AG09309 (cell line): ENCODE measurements around the gene ANKRD60.

Experiments used
- DNase-seq: peaks from one replicate; pipeline ENCODE4 v3.0.0-alpha.2; 2010; ENCODE audit warnings: low read depth
- H3K4me3 ChIP-seq: 2 replicates; pipeline ENCODE4 v1.5.1; 2011; ENCODE audit warnings: mild to moderate bottlenecking, low read depth, low read length, moderate library complexity; ENCODE audit not compliant: control insufficient read depth
- TF ChIP-seq, protein P1 (sequence below): IDR thresholded peaks from 2 replicates; pipeline ENCODE4 v1.5.1; 2011; ENCODE audit warnings: mild to moderate bottlenecking, low read depth, low read length, inconsistent platforms; ENCODE audit not compliant: insufficient read depth, control insufficient read depth; ENCODE audit errors: missing control alignments

The ANKRD60 gene

DNA sequence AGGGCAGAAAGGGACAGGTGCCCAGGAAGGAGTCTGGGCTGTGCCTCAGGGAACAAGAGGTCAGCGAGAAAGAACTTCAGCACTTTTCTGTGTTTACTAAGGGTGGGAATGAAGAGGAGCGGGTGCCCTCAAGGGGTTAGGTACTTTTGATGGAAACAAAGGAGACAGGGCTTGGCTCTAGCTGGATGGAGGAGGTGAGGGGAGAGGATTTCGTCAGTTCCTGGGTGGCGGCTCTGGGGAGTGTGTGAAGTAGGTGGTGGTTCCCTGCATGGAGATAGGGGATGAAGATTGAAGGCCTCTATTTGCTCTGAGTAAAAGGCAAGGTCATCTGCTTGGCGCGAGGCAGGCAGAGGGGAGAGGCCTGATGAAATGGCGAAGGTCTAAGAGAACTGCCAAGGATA, 40.0 kb upstream of the ANKRD60 start:
- no peak overlapping the region for H3K4me3 ChIP-seq
- TF ChIP-seq, protein P1, sequence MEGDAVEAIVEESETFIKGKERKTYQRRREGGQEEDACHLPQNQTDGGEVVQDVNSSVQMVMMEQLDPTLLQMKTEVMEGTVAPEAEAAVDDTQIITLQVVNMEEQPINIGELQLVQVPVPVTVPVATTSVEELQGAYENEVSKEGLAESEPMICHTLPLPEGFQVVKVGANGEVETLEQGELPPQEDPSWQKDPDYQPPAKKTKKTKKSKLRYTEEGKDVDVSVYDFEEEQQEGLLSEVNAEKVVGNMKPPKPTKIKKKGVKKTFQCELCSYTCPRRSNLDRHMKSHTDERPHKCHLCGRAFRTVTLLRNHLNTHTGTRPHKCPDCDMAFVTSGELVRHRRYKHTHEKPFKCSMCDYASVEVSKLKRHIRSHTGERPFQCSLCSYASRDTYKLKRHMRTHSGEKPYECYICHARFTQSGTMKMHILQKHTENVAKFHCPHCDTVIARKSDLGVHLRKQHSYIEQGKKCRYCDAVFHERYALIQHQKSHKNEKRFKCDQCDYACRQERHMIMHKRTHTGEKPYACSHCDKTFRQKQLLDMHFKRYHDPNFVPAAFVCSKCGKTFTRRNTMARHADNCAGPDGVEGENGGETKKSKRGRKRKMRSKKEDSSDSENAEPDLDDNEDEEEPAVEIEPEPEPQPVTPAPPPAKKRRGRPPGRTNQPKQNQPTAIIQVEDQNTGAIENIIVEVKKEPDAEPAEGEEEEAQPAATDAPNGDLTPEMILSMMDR, result no peak
- no peak for DNase-seq

DNA sequence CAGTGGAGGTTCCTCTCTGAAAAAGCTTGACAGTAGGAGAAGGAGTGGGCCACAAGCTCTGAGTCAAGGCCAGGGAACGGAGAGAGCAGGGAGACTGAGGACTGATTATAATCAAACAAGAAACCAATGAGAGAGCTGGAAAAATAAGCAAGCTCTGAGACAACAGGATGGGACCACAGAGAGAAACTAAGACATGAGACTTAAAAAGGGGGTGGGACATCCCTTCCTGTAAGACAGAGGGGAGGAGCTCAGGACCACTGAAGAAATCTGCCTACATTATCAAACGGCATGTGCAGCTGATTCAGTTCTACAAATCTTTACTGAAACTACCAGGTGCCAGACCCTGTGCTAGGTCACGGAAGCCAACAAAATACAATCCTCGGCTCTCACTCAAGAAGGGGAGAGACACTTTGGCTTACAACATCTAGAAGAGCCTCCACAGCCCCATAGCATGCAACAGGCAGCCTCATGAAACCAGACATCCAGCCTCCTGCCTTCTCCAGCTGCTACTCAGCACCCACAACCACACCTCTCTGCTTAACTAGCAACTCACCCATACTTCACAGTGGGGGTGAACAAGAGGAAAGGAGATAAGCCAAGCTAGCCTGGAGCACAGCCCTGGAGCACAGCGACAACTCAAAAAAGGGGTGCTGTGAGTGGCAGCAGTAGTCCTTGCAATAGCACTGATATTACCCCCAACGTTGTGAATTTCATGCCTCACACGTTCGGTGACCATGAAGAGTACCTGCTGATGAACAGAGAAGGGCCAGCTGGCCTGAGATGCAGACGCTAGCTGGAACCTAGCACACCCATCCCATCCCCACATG, 39.1 kb upstream of the ANKRD60 start:
- no peak for DNase-seq
- H3K4me3 ChIP-seq, result no peak overlapping the region
- TF ChIP-seq, protein P1, result no peak

DNA sequence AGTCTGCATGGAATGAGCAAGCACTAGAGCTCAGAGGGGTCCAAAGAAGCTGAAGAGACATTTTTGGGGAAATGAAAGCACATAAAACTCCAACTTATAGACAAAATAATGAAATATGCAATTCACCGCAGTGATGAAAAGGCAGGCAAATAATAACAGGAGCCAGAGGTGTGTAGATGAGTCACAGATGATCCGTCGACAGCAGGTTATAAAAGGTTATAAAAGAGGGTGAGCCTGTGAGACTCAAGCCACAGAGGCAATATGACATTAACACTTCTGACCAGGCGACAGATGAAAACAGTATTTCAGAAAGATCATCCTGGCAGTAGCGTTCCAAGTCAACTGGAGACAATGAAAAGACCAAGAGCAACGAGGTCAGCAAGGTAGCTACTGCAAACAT, 35.8 kb upstream of the ANKRD60 start:
- H3K4me3 ChIP-seq, result no peak overlapping the region
- DNase-seq, result no peak

DNA sequence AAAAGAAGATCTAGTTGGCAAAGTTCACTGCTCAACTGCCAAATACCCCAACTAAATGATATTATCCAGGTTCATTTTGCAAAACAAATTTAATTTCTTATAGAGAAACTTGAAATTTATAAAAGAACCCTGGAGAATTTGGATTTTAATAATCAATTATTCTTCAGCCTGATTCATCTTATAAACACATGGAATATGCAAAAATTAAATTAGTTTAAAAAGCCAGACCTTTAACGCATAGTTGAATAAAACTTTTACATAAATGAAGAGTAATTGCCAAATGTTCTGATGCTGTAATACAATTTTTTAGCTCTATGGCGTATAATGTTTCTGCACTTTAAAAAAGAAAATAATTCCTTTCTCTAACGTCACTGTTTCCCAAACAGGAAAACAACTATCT, 33.2 kb upstream of the ANKRD60 start:
- no peak for DNase-seq
- TF ChIP-seq, protein P1, result no peak
- H3K4me3 ChIP-seq, result no peak overlapping the region

More for the DNA sequence above, 35.8 kb upstream of the ANKRD60 start:
- TF ChIP-seq, protein P1, result no peak

DNA sequence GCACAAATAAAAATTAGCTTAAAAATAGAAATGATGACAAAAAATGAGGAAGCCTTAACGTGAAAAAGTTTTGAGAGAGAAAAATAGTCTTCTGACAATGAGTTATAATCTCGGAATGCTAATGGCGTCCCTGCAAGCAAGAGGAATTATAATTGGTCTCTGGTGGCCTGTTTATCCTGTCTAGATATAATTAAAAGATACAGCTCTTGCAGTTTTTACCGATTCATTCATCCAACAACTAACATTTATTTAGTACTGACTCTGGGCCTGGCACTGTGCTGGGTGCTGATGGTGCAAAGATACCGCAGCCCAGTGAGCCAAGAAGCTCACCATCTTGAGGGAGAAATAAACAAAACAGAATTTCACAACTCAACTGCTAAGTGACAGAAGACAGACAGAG, 31.6 kb upstream of the ANKRD60 start:
- TF ChIP-seq, protein P1, result no peak
- no peak for DNase-seq
- H3K4me3 ChIP-seq, result no peak overlapping the region

DNA sequence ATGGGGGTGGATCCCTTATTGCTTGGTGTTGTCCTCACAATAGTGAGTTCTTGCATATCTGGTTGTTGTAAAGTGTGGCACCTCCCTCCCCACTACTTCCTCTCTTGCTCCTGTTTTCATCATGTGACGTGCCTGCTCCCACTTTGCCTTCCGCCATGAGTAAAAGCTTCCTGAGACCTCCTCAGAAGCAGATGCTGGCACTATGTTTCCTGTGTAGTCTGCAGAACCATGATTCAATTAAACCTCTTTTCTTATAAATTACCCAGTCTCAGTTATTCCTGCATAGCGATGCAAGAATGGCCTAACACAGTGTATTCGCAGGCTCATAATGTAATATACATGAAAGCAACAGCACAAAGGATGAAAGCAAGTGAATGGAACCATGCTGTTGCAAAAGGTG, 28.4 kb upstream of the ANKRD60 start:
- TF ChIP-seq, protein P1, result no peak
- no peak overlapping the region for H3K4me3 ChIP-seq
- DNase-seq, result no peak

DNA sequence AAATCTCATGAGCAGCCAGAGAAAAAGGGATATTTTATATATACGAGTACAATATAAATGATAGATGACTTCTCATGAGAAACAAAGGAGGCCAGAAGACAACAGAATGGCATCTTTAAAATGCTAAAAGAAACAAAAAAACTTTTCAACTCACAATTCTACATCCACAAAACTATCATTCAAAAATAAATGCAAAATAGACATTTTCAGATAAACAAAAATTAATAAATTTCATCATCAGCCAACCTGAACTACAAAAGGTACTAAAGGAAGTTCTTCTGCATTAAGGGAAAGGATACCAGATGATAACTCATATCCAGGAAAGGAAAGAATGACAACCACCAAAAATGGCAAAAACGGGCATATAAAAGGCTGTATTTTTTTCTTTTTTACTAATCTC, 27.9 kb upstream of the ANKRD60 start:
- no peak for DNase-seq
- no peak overlapping the region for H3K4me3 ChIP-seq
- TF ChIP-seq, protein P1, result no peak
